Subcutaneous adipose tissue (tissue), 4 donors: ENCODE data around the gene C19orf25. TPM values are rescaled to one million over a fixed set of nuclear protein-coding genes. Genes with fewer than 3 reads are reported as not detected.

Experiments
- total RNA-seq, 4 donors: library from RNA; depleted of rRNA; stranded (reverse); fragments of >200 nt; gene quantifications; one replicate each; pipeline ENCODE4 v1.1.0, GENCODE V29; 2016
- TF ChIP-seq, protein P1 (sequence below): fragments of 450-650 bp; IDR thresholded peaks from one replicate; pipeline ENCODE4 v1.5.1; 2016; ENCODE audit warnings: low read depth, mild to moderate bottlenecking, control low read depth, antibody characterized with exemption, moderate library complexity

C19orf25 gene
- total RNA-seq, 4 donors from 2014 or later: 2.9 to 29.4 (median 19.5) TPM

DNA sequence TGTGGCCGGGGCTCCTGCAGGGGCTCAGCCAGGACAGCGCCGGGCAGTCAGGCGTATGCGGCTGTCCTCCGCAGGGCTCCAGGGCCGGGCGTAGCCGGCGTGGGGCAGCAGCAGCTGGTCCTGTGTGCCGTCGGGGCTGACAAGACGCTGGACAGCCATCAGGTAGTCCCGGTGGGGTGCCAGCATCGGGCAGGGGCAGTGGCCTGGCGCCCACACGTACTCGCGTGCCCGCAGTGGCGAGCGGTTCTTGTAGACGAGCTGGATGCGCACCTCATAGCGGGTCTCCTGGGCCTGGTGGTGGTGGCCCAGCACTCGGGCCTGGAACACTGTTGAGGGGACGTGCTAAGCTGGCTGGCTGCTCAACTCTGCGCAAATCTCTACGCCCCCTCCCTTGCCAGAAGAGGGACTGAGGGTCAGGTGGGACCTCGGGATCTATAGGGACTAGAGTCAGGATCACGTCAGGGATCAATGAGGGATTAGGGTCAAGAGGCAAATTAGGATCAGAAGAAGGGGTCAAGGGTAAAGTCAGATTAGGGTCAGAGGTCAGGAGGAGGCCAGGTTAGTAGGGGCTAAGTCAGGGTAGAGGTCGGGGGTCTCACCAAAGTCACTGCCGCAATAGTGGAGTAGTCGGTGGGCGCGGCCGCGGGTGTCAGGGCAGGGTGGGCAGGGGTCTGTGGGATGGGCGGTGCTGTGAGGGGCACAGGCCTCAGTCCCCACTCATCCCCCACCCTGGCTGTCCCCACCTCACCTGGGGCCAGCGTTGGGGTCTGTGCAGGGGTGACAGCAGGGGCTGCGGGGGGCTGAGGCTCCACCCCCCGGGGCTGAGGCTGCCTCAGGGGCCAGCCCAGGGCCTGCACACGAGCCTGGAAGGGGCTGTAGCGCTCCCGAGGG is 27.2 kb upstream of the C19orf25 start:
- TF ChIP-seq, protein P1, sequence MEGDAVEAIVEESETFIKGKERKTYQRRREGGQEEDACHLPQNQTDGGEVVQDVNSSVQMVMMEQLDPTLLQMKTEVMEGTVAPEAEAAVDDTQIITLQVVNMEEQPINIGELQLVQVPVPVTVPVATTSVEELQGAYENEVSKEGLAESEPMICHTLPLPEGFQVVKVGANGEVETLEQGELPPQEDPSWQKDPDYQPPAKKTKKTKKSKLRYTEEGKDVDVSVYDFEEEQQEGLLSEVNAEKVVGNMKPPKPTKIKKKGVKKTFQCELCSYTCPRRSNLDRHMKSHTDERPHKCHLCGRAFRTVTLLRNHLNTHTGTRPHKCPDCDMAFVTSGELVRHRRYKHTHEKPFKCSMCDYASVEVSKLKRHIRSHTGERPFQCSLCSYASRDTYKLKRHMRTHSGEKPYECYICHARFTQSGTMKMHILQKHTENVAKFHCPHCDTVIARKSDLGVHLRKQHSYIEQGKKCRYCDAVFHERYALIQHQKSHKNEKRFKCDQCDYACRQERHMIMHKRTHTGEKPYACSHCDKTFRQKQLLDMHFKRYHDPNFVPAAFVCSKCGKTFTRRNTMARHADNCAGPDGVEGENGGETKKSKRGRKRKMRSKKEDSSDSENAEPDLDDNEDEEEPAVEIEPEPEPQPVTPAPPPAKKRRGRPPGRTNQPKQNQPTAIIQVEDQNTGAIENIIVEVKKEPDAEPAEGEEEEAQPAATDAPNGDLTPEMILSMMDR: no peak

DNA sequence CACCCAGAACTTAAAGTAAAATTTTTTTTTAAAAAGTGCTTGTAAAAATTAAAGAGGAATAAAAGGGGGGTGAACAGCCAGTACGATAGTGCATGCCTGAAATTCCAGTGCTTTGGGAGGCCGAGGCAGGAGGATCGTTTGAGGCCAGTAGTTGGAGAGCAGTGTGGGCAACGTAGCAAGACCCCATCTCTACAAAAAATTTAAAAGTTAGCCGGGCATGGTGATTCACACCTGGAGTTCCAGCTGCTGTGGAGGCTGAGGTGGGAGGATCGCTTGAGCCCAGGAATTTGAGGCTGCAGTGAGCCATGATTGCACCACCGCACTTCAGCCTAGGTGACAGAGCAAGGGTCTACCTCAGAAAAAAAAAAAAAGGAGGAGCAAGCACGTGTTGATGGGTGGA is 26.0 kb upstream of the C19orf25 start:
- TF ChIP-seq, protein P1: no peak

DNA sequence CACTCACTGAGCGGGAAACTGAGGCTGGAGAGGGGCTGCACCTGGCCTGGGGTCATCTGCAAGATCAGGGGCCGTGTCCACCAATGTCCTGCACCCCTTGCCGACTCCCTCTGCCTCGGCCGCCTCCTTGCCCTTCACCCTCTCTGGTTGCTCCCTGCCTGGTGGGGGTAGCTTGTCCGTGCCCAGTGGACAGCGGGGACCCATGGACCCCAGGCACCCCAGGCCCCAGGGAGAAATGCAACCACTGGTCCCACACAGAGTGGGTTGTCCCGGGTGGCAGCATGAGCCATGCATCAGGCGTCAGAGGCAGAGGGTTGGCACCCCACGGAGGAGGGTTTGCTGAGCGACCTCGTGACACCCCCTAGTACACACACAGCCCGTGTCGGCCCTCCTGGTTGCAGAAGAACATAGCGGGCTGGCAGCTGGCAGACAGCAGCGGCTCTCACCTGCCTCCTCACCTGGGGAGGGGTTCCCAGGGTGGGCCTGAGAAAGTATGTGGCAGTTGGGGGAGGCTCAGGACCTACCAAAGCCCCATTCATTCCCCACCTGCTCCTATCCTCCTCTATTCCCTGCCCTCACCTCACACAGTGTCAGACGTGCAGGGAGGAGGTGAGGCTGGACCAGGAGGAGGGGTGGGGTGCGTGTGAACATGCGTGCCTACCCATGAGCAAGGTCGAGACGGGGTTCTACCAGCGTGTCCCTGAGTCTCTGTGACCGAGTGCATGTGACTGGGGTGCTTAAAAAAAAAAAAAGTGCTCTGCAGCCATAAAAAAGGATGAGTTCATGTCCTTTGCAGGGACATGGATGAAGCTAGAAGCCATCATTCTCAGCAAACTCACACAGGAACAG is 25.1 kb upstream of the C19orf25 start:
- TF ChIP-seq, protein P1: no peak

DNA sequence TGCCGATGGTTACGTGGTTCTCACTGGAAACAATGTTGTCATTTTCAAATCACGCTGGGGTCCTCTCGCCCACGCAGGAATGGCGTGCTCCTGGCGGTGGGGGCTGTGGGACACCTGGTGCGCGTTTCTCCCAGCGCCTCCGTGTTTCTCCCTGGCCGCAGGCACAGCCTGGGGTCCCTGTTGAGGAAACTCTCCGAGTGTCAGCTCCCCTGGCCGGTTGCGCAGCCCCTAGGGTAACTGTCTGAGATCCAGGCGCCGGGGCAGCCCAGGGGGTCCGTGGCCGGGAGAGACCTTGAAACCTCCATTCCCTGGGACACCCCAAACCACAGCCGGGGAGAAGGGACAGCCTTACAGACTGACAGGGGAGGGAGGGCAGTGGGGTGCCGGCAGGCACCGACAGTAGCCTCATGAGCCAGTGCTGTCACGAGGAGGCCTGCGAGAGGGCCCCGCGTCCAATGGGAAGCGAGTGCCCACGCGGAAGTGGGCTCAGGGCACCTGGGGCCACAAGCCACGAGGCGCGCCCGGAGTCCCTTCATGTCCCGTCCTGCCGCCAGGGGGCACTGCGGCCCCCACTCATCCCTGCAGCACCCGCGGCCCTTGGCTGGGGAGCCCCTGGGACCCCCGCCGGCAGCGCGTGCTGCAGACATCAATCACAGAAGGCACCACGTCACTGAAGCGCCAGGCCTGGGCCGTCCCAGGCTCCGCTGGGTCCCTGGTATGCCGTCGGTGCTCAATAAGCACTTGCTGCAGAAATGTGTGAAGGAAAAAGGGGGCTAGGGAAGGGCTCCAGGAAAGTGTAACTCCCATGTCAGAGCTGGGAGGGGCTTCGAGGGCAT is 24.3 kb upstream of the C19orf25 start:
- TF ChIP-seq, protein P1: no peak

DNA sequence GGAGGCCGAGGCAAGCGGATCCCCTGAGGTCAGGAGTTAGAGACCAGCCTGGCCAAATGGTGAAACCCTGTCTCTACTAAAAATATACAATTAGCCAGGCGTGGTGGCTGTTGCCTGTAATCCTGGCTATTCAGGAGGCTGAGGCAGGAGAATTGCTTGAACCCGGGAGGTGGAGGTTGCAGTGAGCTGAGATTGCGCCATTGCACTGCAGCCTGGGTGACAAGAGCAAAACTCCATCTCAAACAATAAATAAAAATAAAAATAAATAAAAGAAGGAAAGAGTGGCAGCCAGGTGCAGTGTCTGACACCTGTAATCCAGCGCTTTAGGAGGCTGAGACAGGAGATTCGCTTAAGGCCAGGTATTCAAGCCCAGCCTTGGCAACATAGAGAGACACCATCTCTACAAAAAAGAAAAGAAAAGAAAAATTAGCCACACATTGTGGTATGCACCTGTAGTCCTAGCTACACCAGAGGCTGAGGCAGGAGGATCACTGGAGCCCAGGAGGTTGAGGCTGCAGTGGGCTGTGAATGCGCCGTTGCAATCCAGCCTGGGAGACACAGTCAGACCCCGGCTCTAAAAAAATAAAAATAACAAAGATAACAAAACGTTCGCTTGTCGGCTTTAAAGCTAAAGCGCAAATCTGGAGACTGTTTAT is 23.5 kb upstream of the C19orf25 start:
- TF ChIP-seq, protein P1: no peak

DNA sequence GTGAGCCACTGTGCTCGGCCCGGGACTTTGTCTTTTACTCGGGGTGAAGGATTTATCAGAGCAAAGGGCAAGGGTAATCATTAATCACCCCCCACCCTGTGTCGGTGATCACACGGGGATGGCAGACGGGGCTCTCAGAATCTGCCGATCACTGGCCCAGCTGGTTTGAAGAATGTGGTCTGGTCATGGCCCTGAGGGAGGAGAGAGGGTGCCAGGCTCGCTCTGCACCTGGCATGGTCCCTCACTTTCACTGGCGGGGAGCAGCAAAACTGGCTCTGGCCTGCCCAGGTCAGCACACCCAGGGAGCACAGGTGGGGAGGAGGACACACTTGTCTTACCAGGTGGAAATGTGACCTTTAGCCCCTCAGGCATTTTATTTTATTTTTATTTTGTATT is 22.2 kb upstream of the C19orf25 start:
- TF ChIP-seq, protein P1: no peak
